Hepatocyte (in vitro differentiated cells): ENCODE data around the gene CD8B2. TPM values are rescaled to one million over a fixed set of nuclear protein-coding genes. Genes with fewer than 3 reads are reported as not detected.
"Not testable (repeated sequence)": the region's sequence is repeated elsewhere in the genome, so short reads cannot be mapped to it uniquely, and the experiment has no call there.

Experiments
- DNase-seq: peaks from one replicate; pipeline ENCODE4 v3.0.0-alpha.2; 2016; ENCODE audit warnings: low spot score
- H2AFZ ChIP-seq: fragments of 200-600 bp; sonication (generic); 2 replicates; pipeline ENCODE4 v1.6.0; 2016; ENCODE audit warnings: antibody characterized with exemption, mild to moderate bottlenecking
- H3K27ac ChIP-seq: fragments of 200-600 bp; sonication (generic); 2 replicates; pipeline ENCODE4 v1.5.1; 2016; ENCODE audit warnings: mild to moderate bottlenecking
- H3K27me3 ChIP-seq: fragments of 200-600 bp; sonication (generic); 2 replicates; pipeline ENCODE4 v1.6.1; 2016
- H3K36me3 ChIP-seq: fragments of 200-600 bp; sonication (generic); replicated peaks from 2 replicates; pipeline ENCODE4 v1.5.1; 2016; ENCODE audit warnings: low read depth; ENCODE audit not compliant: insufficient read depth
- H3K4me1 ChIP-seq: fragments of 200-600 bp; sonication (generic); 2 replicates; pipeline ENCODE4 v1.5.1; 2016; ENCODE audit warnings: mild to moderate bottlenecking, moderate library complexity; ENCODE audit not compliant: insufficient read depth
- H3K4me2 ChIP-seq: fragments of 200-600 bp; sonication (generic); 2 replicates; pipeline ENCODE4 v1.6.0; 2016
- H3K4me3 ChIP-seq: fragments of 200-600 bp; sonication (generic); 2 replicates; pipeline ENCODE4 v1.5.1; 2016; ENCODE audit warnings: mild to moderate bottlenecking
- H3K79me2 ChIP-seq: fragments of 200-600 bp; sonication (generic); 2 replicates; pipeline ENCODE4 v1.6.0; 2017; ENCODE audit warnings: mild to moderate bottlenecking
- H3K9me2 ChIP-seq: fragments of 200-600 bp; sonication (generic); replicated peaks from 2 replicates; pipeline ENCODE4 v1.6.0; 2017; ENCODE audit warnings: mild to moderate bottlenecking; ENCODE audit not compliant: insufficient read depth
- H3K9me3 ChIP-seq: fragments of 200-600 bp; sonication (generic); 2 replicates; pipeline ENCODE4 v1.5.1; 2016; ENCODE audit warnings: low read depth, mild to moderate bottlenecking
- H4K20me1 ChIP-seq: fragments of 200-600 bp; sonication (generic); 2 replicates; pipeline ENCODE4 v1.6.0; 2016; ENCODE audit warnings: mild to moderate bottlenecking; ENCODE audit not compliant: insufficient read depth, poor library complexity, severe bottlenecking
- EZH2 ChIP-seq: fragments of 200-600 bp; sonication (generic); IDR thresholded peaks from 2 replicates; pipeline ENCODE4 v1.6.1; 2016; ENCODE audit warnings: antibody characterized with exemption, mild to moderate bottlenecking, borderline replicate concordance
- EZH2phosphoT487 ChIP-seq: fragments of 200-600 bp; sonication (generic); IDR thresholded peaks from one replicate; pipeline ENCODE4 v1.6.1; 2018; ENCODE audit warnings: antibody characterized with exemption, mild to moderate bottlenecking, low read depth, moderate library complexity; ENCODE audit not compliant: unreplicated experiment, severe bottlenecking
- WGBS: methylation state at CpG from one replicate; pipeline ENCODE4 v1.1.6; 2016; ENCODE audit warnings: low lambda C conversion rate; ENCODE audit errors: missing lambda C conversion rate; 5-methylcytosine and 5-hydroxymethylcytosine counted together
- polyA plus RNA-seq: library from polyadenylated mRNA; unstranded; fragments of >200 nt; fragmentation: Nextera tagmentation; extraction: Ambion mirVana; gene quantifications from 2 replicates; pipeline ENCODE4 v1.2.1, GENCODE V29; 2016
- total RNA-seq: library from RNA; depleted of rRNA; stranded (reverse); fragments of >200 nt; gene quantifications from 2 replicates; pipeline ENCODE4 v1.2.3, GENCODE V29; 2014
- TF ChIP-seq, protein P1 (sequence below): fragments of 200-600 bp; sonication (generic); IDR thresholded peaks from 2 replicates; pipeline ENCODE4 v1.5.1; 2016; ENCODE audit warnings: antibody characterized with exemption, mild to moderate bottlenecking; ENCODE audit not compliant: poor library complexity

Gene CD8B2
- total and polyA plus RNA-seq, 2 experiments from 2014 or later, result 0.47 TPM; not detected in 1

GRCh38 chr2:106553321-106553720 is 66.2 kb downstream of the CD8B2 start:
- H3K9me3 ChIP-seq, result no peaks in the 10 kb centered on the region
- H2AFZ ChIP-seq, result no peak overlapping the region
- H3K27ac ChIP-seq, result no peak overlapping the region
- TF ChIP-seq EZH2, result no peak
- no peaks in the 10 kb centered on the region for H3K36me3 ChIP-seq
- DNase-seq, result no peak
- 59% methylated on average over 6 of the region's 6 CpGs for WGBS
- H3K4me3 ChIP-seq, result no peak overlapping the region
- no peaks in the 10 kb centered on the region for H3K9me2 ChIP-seq
- H3K4me1 ChIP-seq, result peaks cover 7% of the 10 kb centered on the region
- no peaks in the 10 kb centered on the region for H4K20me1 ChIP-seq
- H3K79me2 ChIP-seq, result no peaks in the 10 kb centered on the region
- no peaks in the 10 kb centered on the region for H3K27me3 ChIP-seq
- H3K4me2 ChIP-seq, result no peak overlapping the region

GRCh38 chr2:106554411-106554810 is 67.2 kb downstream of the CD8B2 start:
- Histone ChIP-seq H3K4me1 (peaks cover 7% of the 10 kb centered on the region), H3K9me3 (no peaks in the 10 kb centered on the region), H3K9me2 (no peaks in the 10 kb centered on the region), H4K20me1 (no peaks in the 10 kb centered on the region), H3K4me2 (no peak overlapping the region), H3K27me3 (no peaks in the 10 kb centered on the region), H3K79me2 (no peaks in the 10 kb centered on the region), H3K4me3 (no peak overlapping the region), H3K36me3 (no peaks in the 10 kb centered on the region), H3K27ac (no peak overlapping the region), H2AFZ (no peak overlapping the region)
- TF ChIP-seq EZH2 (no peak), EZH2phosphoT487 (no peak)
- TF ChIP-seq, protein P1, sequence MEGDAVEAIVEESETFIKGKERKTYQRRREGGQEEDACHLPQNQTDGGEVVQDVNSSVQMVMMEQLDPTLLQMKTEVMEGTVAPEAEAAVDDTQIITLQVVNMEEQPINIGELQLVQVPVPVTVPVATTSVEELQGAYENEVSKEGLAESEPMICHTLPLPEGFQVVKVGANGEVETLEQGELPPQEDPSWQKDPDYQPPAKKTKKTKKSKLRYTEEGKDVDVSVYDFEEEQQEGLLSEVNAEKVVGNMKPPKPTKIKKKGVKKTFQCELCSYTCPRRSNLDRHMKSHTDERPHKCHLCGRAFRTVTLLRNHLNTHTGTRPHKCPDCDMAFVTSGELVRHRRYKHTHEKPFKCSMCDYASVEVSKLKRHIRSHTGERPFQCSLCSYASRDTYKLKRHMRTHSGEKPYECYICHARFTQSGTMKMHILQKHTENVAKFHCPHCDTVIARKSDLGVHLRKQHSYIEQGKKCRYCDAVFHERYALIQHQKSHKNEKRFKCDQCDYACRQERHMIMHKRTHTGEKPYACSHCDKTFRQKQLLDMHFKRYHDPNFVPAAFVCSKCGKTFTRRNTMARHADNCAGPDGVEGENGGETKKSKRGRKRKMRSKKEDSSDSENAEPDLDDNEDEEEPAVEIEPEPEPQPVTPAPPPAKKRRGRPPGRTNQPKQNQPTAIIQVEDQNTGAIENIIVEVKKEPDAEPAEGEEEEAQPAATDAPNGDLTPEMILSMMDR, result no peak
- 68% methylated on average over 6 of the region's 6 CpGs for WGBS
- DNase-seq, result no peak

DNA sequence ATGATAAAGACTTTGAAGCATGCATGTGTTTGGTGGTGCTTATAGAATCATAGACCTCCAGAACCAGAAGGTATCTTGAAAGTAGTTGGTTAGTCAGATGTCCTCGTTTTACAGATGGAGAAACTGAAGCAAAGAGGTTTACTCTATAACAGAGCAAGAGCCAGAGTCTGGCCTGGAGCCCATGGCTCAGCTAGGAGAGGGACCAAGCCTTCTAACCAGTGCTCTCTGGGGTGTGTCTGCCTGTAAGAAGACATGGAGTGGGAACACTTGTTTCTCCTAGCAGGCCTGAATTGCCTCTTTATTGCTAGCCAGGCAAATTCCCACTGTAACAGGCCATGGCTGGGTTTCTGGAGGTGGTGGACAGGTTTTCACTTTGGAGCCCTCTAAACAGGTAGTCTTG is 67.9 kb downstream of the CD8B2 start:
- H4K20me1 ChIP-seq, result no peaks in the 10 kb centered on the region
- H3K4me1 ChIP-seq, result peaks cover 7% of the 10 kb centered on the region
- H3K27ac ChIP-seq, result no peak overlapping the region
- H3K79me2 ChIP-seq, result no peaks in the 10 kb centered on the region
- no peaks in the 10 kb centered on the region for H3K9me3 ChIP-seq
- H3K4me3 ChIP-seq, result no peak overlapping the region
- 0% methylated on average over 1 of the region's 1 CpG for WGBS
- no peaks in the 10 kb centered on the region for H3K27me3 ChIP-seq
- no peaks in the 10 kb centered on the region for H3K9me2 ChIP-seq
- H3K4me2 ChIP-seq, result no peak overlapping the region
- DNase-seq, result no peak
- H2AFZ ChIP-seq, result no peak overlapping the region
- no peak for TF ChIP-seq EZH2phosphoT487
- TF ChIP-seq, protein P1, result no peak
- no peak for TF ChIP-seq EZH2
- H3K36me3 ChIP-seq, result no peaks in the 10 kb centered on the region

- H3K27me3 ChIP-seq, H3K27ac ChIP-seq, H3K79me2 ChIP-seq, H2AFZ ChIP-seq, H4K20me1 ChIP-seq, H3K4me3 ChIP-seq, H3K9me2 ChIP-seq, H3K4me2 ChIP-seq, H3K36me3 ChIP-seq, DNase-seq, H3K9me3 ChIP-seq: not testable (repeated sequence)
- WGBS, result 90% methylated on average over 3 of the region's 3 CpGs
- peaks cover 18% of the 10 kb centered on the region for H3K4me1 ChIP-seq
Measured at GRCh38 chr2:106559786-106560185, 72.6 kb downstream of the CD8B2 start.

- 75% methylated on average over 1 of the region's 1 CpG for WGBS
- Histone ChIP-seq H2AFZ (no peak overlapping the region), H3K4me3 (no peak overlapping the region), H3K36me3 (no peaks in the 10 kb centered on the region), H3K79me2 (no peaks in the 10 kb centered on the region), H3K9me2 (no peaks in the 10 kb centered on the region), H4K20me1 (no peaks in the 10 kb centered on the region), H3K27ac (no peak overlapping the region), H3K27me3 (no peaks in the 10 kb centered on the region), H3K4me1 (peaks cover 19% of the 10 kb centered on the region), H3K9me3 (no peaks in the 10 kb centered on the region), H3K4me2 (no peak overlapping the region)
- no peak for DNase-seq
- TF ChIP-seq, protein P1, result no peak
- TF ChIP-seq EZH2phosphoT487 (no peak), EZH2 (no peak)
Measured at GRCh38 chr2:106560773-106561172, 73.6 kb downstream of the CD8B2 start.
